Chondrocyte (in vitro differentiated cells): ENCODE data around the gene ACSF2. TPM values are rescaled to one million over a fixed set of nuclear protein-coding genes. Genes with fewer than 3 reads are reported as not detected.

ENCODE experiments used
- DNase-seq: peaks from one replicate; pipeline ENCODE4 v3.0.0; 2021; ENCODE audit warnings: mixed read lengths, low spot score
- H3K27ac Mint-ChIP-seq: one replicate; pipeline ENCODE4 v1.8.0; 2021; ENCODE audit warnings: mild to moderate bottlenecking, moderate library complexity, mixed read lengths; ENCODE audit not compliant: unreplicated experiment
- H3K27me3 Mint-ChIP-seq: 2 replicates; pipeline ENCODE4 v1.8.0; 2021; ENCODE audit warnings: low read depth, mixed read lengths
- H3K36me3 Mint-ChIP-seq: 2 replicates; pipeline ENCODE4 v1.8.0; 2021; ENCODE audit warnings: low read depth, mixed read lengths
- H3K4me1 Mint-ChIP-seq: 2 replicates; pipeline ENCODE4 v1.8.0; 2021; ENCODE audit warnings: low read depth, mild to moderate bottlenecking, mixed read lengths
- H3K4me3 Mint-ChIP-seq: one replicate; pipeline ENCODE4 v1.8.0; 2021; ENCODE audit warnings: mild to moderate bottlenecking, moderate library complexity, mixed read lengths; ENCODE audit not compliant: unreplicated experiment
- H3K9me3 Mint-ChIP-seq: 2 replicates; pipeline ENCODE4 v1.8.0; 2021; ENCODE audit warnings: low read depth, mixed read lengths
- CTCF ChIP-seq: fragments of 200-600 bp; sonication (generic); IDR thresholded peaks from 2 replicates; pipeline ENCODE4 v1.5.0; 2021; ENCODE audit warnings: antibody characterized with exemption, mild to moderate bottlenecking, moderate library complexity
- total RNA-seq: library from RNA; stranded (reverse); gene quantifications from 3 replicates; pipeline ENCODE4 v1.2.1, GENCODE V29; 2021

Gene ACSF2
- total RNA-seq, 1 donor from 2014 or later: 17.4 TPM

- no peaks in the 10 kb centered on the region for H3K9me3 Mint-ChIP-seq
These were observed 57.2 kb downstream of the ACSF2 start for GRCh38 chr17:50483266-50483665.

GRCh38 chr17:50484386-50485155, 58.6 kb downstream of the ACSF2 start:
- no peaks in the 10 kb centered on the region for H3K27me3 Mint-ChIP-seq
- H3K4me3 Mint-ChIP-seq: no peak overlapping the region
- H3K36me3 Mint-ChIP-seq: peaks cover 16% of the 10 kb centered on the region
- H3K9me3 Mint-ChIP-seq: no peaks in the 10 kb centered on the region
- no peak for DNase-seq
- TF ChIP-seq CTCF: no peak
- peaks cover 18% of the 10 kb centered on the region for H3K4me1 Mint-ChIP-seq
- no peak overlapping the region for H3K27ac Mint-ChIP-seq

More at GRCh38 chr17:50483266-50483665, 57.2 kb downstream of the ACSF2 start:
- H3K4me3 Mint-ChIP-seq: no peak overlapping the region
- H3K27me3 Mint-ChIP-seq: no peaks in the 10 kb centered on the region
- no peak for TF ChIP-seq CTCF
- H3K4me1 Mint-ChIP-seq: peaks cover 25% of the 10 kb centered on the region
- DNase-seq: no peak
- H3K36me3 Mint-ChIP-seq: peaks cover 16% of the 10 kb centered on the region
- H3K27ac Mint-ChIP-seq: peak overlapping the region; percentile 68

GRCh38 chr17:50487213-50488096, 61.4 kb downstream of the ACSF2 start:
- no peak overlapping the region for H3K27ac Mint-ChIP-seq
- peaks cover 6% of the 10 kb centered on the region for H3K4me1 Mint-ChIP-seq
- no peaks in the 10 kb centered on the region for H3K9me3 Mint-ChIP-seq
- DNase-seq: no peak
- H3K27me3 Mint-ChIP-seq: no peaks in the 10 kb centered on the region
- H3K4me3 Mint-ChIP-seq: no peak overlapping the region
- TF ChIP-seq CTCF: no peak
- peaks cover 16% of the 10 kb centered on the region for H3K36me3 Mint-ChIP-seq

- H3K36me3 Mint-ChIP-seq: peaks cover 12% of the 10 kb centered on the region
- no peak for TF ChIP-seq CTCF
- peak; percentile 25 for DNase-seq
- H3K27ac Mint-ChIP-seq: no peak overlapping the region
- no peak overlapping the region for H3K4me3 Mint-ChIP-seq
- H3K27me3 Mint-ChIP-seq: no peaks in the 10 kb centered on the region
- no peaks in the 10 kb centered on the region for H3K4me1 Mint-ChIP-seq
- no peaks in the 10 kb centered on the region for H3K9me3 Mint-ChIP-seq
These were observed 62.9 kb downstream of the ACSF2 start for GRCh38 chr17:50488880-50489279.

- TF ChIP-seq CTCF: no peak
- Mint-ChIP-seq H3K4me3 (no peak overlapping the region), H3K4me1 (peaks cover 5% of the 10 kb centered on the region), H3K27me3 (no peaks in the 10 kb centered on the region), H3K27ac (no peak overlapping the region), H3K36me3 (no peaks in the 10 kb centered on the region), H3K9me3 (no peaks in the 10 kb centered on the region)
- no peak for DNase-seq
These were observed 65.5 kb downstream of the ACSF2 start for GRCh38 chr17:50491505-50491904.
